GM21528 (cell line): ENCODE data around the gene EPHB6.

Experiments used
- ATAC-seq: cut with Tn5 transposase; IDR thresholded peaks from one replicate; pipeline ENCODE4 v1.9.1; 2021; ENCODE audit warnings: mild to moderate bottlenecking, moderate library complexity; ENCODE audit not compliant: unreplicated experiment, low FRiP score

The EPHB6 gene

GRCh38 chr7:142916508-142916907, 61.6 kb downstream of the EPHB6 start:
- ATAC-seq: no peak

- ATAC-seq: no peak
Observed at GRCh38 chr7:142917447-142917846, 62.6 kb downstream of the EPHB6 start.

- ATAC-seq: no peak
Observed at GRCh38 chr7:142918901-142919300, 64.0 kb downstream of the EPHB6 start.

GRCh38 chr7:142919656-142920055, 64.8 kb downstream of the EPHB6 start:
- ATAC-seq: no peak
